Right lobe of liver (tissue), 6 donors: ENCODE results near the gene NDUFC2. TPM values are rescaled to one million over a fixed set of nuclear protein-coding genes. Genes with fewer than 3 reads are reported as not detected.
"Not testable (repeated sequence)": the region's sequence is repeated elsewhere in the genome, so short reads cannot be mapped to it uniquely, and the experiment has no call there.

Experiments
- ATAC-seq, 4 donors: fragments of 200-7000 bp; cut with Tn5 transposase; one replicate each; pipeline ENCODE4 v1.9.1; 2020; ENCODE audit warnings: mild to moderate bottlenecking in 4 of 4, moderate library complexity in 4 of 4
- DNase-seq, 3 donors: peaks; one replicate each; pipeline ENCODE4 v3.0.0-alpha.2; 2020
- H3K27ac ChIP-seq, 3 donors: fragments of 200-600 bp; one replicate each; pipeline ENCODE4 v1.8.0; 2022
- H3K27me3 ChIP-seq, 2 donors: fragments of 200-600 bp; one replicate each; pipeline ENCODE4 v1.8.0; 2022
- H3K36me3 ChIP-seq, 4 donors: fragments of 200-600 bp; sonication (generic) in 1 of 4; one replicate each; pipeline versions ENCODE4 v1.5.1 to v1.8.0; 2017 to 2022; ENCODE audit warnings: control low read depth in 1 of 4
- H3K4me1 ChIP-seq, 4 donors: fragments of 200-600 bp; sonication (generic) in 1 of 4; one replicate each; pipeline versions ENCODE4 v1.5.1 to v1.8.0; 2017 to 2022; ENCODE audit warnings: control low read depth in 1 of 4
- H3K4me3 ChIP-seq, 3 donors: fragments of 200-600 bp; one replicate each; pipeline ENCODE4 v1.8.0; 2022
- H3K9me3 ChIP-seq, 4 donors: fragments of 200-600 bp; sonication (generic) in 1 of 4; one replicate each; pipeline versions ENCODE4 v1.5.1 to v1.8.0; 2017 to 2022; ENCODE audit warnings: control low read depth in 1 of 4
- CTCF ChIP-seq, 4 donors: fragments of 200-600 bp in 3 of 4; fragments of 450-650 bp in 1 of 4; IDR thresholded peaks; one replicate each; pipeline versions ENCODE4 v1.5.1 to v1.8.0; 2016 to 2022; ENCODE audit warnings: antibody characterized with exemption in 4 of 4, mild to moderate bottlenecking in 2 of 4
- POLR2A ChIP-seq: fragments of 450-650 bp; IDR thresholded peaks from one replicate; pipeline ENCODE4 v1.6.1; 2017; ENCODE audit warnings: antibody characterized with exemption, mild to moderate bottlenecking
- WGBS: methylation state at CpG from one replicate; pipeline ENCODE4 v1.1.6; 2018; ENCODE audit warnings: low coverage, low lambda C conversion rate; ENCODE audit not compliant: insufficient coverage; ENCODE audit errors: missing lambda C conversion rate; 5-methylcytosine and 5-hydroxymethylcytosine counted together
- intact Hi-C, 2 donors: fragments of 100-400 bp; cut with DNase I; formaldehyde crosslinking; loops; one replicate each; pipeline versions ENCODE4 v1.11.2 to v1.14.1; 2022
- total RNA-seq, 6 experiments: library from RNA; depleted of rRNA in 2 of 6; stranded (reverse); fragments of >200 nt in 2 of 6; fragmentation: NEBNext Ultra II Directional in 3 of 6; extraction: Animal tissue kit (Norgen Biotek cat#: 25700) in 3 of 6; gene quantifications; one replicate each; pipeline versions ENCODE4 v1.1.0 to v1.2.4, GENCODE V29; 2016 to 2023
- donor health status: DM: no; HTN: yes; CAD: no.
- donor health status: DM: no; HTN: no; CAD: no.
- donor health status: DM: no; HTN: no; CAD: no.
- donor health status: DM: no; HTN: yes; CAD: no.
- donor health status: DM: no; HTN: yes; CAD: no.

NDUFC2 gene
- total RNA-seq, 6 experiments from 2014 or later: 105 to 265 (median 183) TPM

GRCh38 chr11:78045851-78046485 is 33.7 kb downstream of the NDUFC2 start:
- peak; percentile 87 to 89 (median 87) for DNase-seq
- Histone ChIP-seq H3K36me3 (no peaks in the 10 kb centered on the region), H3K4me1 (peaks cover 0 to 20% (median 4%) of the 10 kb centered on the region in 4 donors), H3K27ac (peak overlapping the region in 2 of 3 donors; percentile 21 to 63), H3K4me3 (peak overlapping the region; percentile 16 to 57 (median 56)), H3K27me3 (no peaks in the 10 kb centered on the region), H3K9me3 (no peaks in the 10 kb centered on the region)
- peak; percentile 44 for TF ChIP-seq POLR2A
- TF ChIP-seq CTCF (IDR thresholded peaks at IDR 0.05): peak; percentile 97 to 100 (median 99)
- intact Hi-C loops: no loop called here
- WGBS: 2% methylated on average over 9 of the region's 28 CpGs
- peak; percentile 88 to 98 (median 95) for ATAC-seq

- 38% methylated on average over 5 of the region's 5 CpGs for WGBS
- DNase-seq: no peak
- Histone ChIP-seq H3K4me3 (no peak overlapping the region), H3K27ac (no peak overlapping the region), H3K4me1 (peaks cover 0 to 28% (median 4%) of the 10 kb centered on the region in 4 donors), H3K9me3 (no peaks in the 10 kb centered on the region), H3K27me3 (no peaks in the 10 kb centered on the region), H3K36me3 (no peaks in the 10 kb centered on the region)
- ATAC-seq: peak in 1 of 4 donors; percentile 2
- intact Hi-C loops: no loop called here
- TF ChIP-seq CTCF (IDR thresholded peaks at IDR 0.05) (no peak), POLR2A (no peak)
Measured at GRCh38 chr11:78044706-78045105, 35.0 kb downstream of the NDUFC2 start.

- H3K4me3 ChIP-seq: no peak overlapping the region
- ATAC-seq: no peak
- no peak for DNase-seq
- H3K27ac ChIP-seq: no peak overlapping the region
- H3K4me1 ChIP-seq: peaks cover 0 to 50% (median 16%) of the 10 kb centered on the region in 4 donors
- no peak for TF ChIP-seq CTCF (IDR thresholded peaks at IDR 0.05)
- TF ChIP-seq POLR2A: no peak
- no peaks in the 10 kb centered on the region for H3K9me3 ChIP-seq
- no peaks in the 10 kb centered on the region for H3K27me3 ChIP-seq
- intact Hi-C loops: no loop called here
- 87% methylated on average over 12 of the region's 14 CpGs for WGBS
- no peaks in the 10 kb centered on the region for H3K36me3 ChIP-seq
Measured at GRCh38 chr11:78041843-78042440, 37.7 kb downstream of the NDUFC2 start.

GRCh38 chr11:78041380-78041719 is 38.3 kb downstream of the NDUFC2 start:
- peaks cover 0 to 56% (median 19%) of the 10 kb centered on the region in 4 donors for H3K4me1 ChIP-seq
- H3K27ac ChIP-seq, H3K27me3 ChIP-seq, H3K4me3 ChIP-seq, DNase-seq, H3K9me3 ChIP-seq, ATAC-seq, H3K36me3 ChIP-seq, intact Hi-C loops: not testable (repeated sequence)
- 93% methylated on average over 4 of the region's 8 CpGs for WGBS

GRCh38 chr11:78040691-78041379 is 38.8 kb downstream of the NDUFC2 start:
- Histone ChIP-seq H3K9me3 (no peaks in the 10 kb centered on the region), H3K4me1 (peaks cover 0 to 56% (median 20%) of the 10 kb centered on the region in 4 donors), H3K4me3 (no peak overlapping the region), H3K27ac (peak overlapping the region in 1 of 3 donors; percentile 29), H3K36me3 (no peaks in the 10 kb centered on the region), H3K27me3 (no peaks in the 10 kb centered on the region)
- 92% methylated on average over 13 of the region's 15 CpGs for WGBS
- intact Hi-C loops: no loop called here
- peak in 1 of 3 donors; percentile 24 for DNase-seq
- TF ChIP-seq CTCF (IDR thresholded peaks at IDR 0.05): no peak
- no peak for TF ChIP-seq POLR2A
- ATAC-seq: no peak
